PC-3 (cell line): ENCODE results near the gene RBM14. TPM values are rescaled to one million over a fixed set of nuclear protein-coding genes. Genes with fewer than 3 reads are reported as not detected.

ENCODE experiments used
- ATAC-seq: fragments of 200-7000 bp; cut with Tn5 transposase; 2 replicates; pipeline ENCODE4 v1.9.1; 2020; ENCODE audit warnings: mild to moderate bottlenecking, moderate library complexity
- BruUV-seq: library from RNA; stranded (reverse); fragments of 400-500 nt; replicated peaks from 2 replicates; lab custom pipeline; 2021; lab: Mats Ljungman, UMichigan
- CTCF ChIA-PET: fragments of 300-600 bp; sonication (Branson Sonifier 250); formaldehyde crosslinking; loops from one replicate; lab custom pipeline; 2022; ENCODE audit warnings: antibody characterized with exemption; lab: Charles Lee
- POLR2A ChIA-PET: fragments of 300-600 bp; sonication (Branson Sonifier 250); formaldehyde crosslinking; loops from one replicate; lab custom pipeline; 2022; ENCODE audit warnings: antibody characterized with exemption; ENCODE audit not compliant: unreplicated experiment; lab: Charles Lee
- DNase-seq: peaks from one replicate; pipeline ENCODE4 v3.0.0-alpha.2; 2015
- H2AFZ ChIP-seq: fragments of 300-600 bp; sonication (generic); 2 replicates; pipeline ENCODE4 v1.6.0; 2016; ENCODE audit warnings: antibody characterized with exemption, low read length
- H3F3A ChIP-seq: fragments of 300-600 bp; sonication (generic); one replicate; pipeline ENCODE4 v1.6.0; 2017; ENCODE audit warnings: antibody characterized with exemption, low read length, control low read depth, mild to moderate bottlenecking; ENCODE audit not compliant: unreplicated experiment
- H3K27ac ChIP-seq: fragments of 300-600 bp; sonication (generic); 2 replicates; pipeline ENCODE4 v1.5.1; 2016; ENCODE audit warnings: mild to moderate bottlenecking, low read length
- H3K27me3 ChIP-seq: fragments of 300-600 bp; sonication (generic); 2 replicates; pipeline ENCODE4 v1.6.1; 2016; ENCODE audit warnings: low read length, mixed read lengths
- H3K36me3 ChIP-seq: fragments of 300-600 bp; sonication (generic); 2 replicates; pipeline ENCODE4 v1.6.1; 2016; ENCODE audit warnings: low read depth, mixed run types, low read length, mixed read lengths
- H3K4me1 ChIP-seq: fragments of 300-600 bp; sonication (generic); 2 replicates; pipeline ENCODE4 v1.5.1; 2016; ENCODE audit warnings: low read length; ENCODE audit not compliant: insufficient read depth
- H3K4me2 ChIP-seq: fragments of 300-600 bp; sonication (generic); 2 replicates; pipeline ENCODE4 v1.6.0; 2016; ENCODE audit warnings: low read length
- H3K4me3 ChIP-seq: fragments of 300-600 bp; sonication (generic); 2 replicates; pipeline ENCODE4 v1.5.1; 2016; ENCODE audit warnings: mild to moderate bottlenecking, low read length, mixed read lengths
- H3K79me2 ChIP-seq: fragments of 300-600 bp; sonication (generic); 2 replicates; pipeline ENCODE4 v1.6.1; 2017; ENCODE audit warnings: low read length, mixed read lengths
- H3K9ac ChIP-seq: fragments of 300-600 bp; sonication (generic); 2 replicates; pipeline ENCODE4 v1.6.0; 2016; ENCODE audit warnings: mild to moderate bottlenecking, low read length
- H3K9me2 ChIP-seq: fragments of 300-600 bp; sonication (generic); replicated peaks from 2 replicates; pipeline ENCODE4 v1.6.1; 2016; ENCODE audit warnings: mixed run types, low read length, mixed read lengths
- H3K9me3 ChIP-seq: fragments of 300-600 bp; sonication (generic); 2 replicates; pipeline ENCODE4 v1.6.1; 2016; ENCODE audit warnings: low read length, mixed read lengths
- H4K20me1 ChIP-seq: fragments of 300-600 bp; sonication (generic); 2 replicates; pipeline ENCODE4 v1.6.1; 2016; ENCODE audit warnings: low read length, mixed read lengths
- CTCF ChIP-seq: fragments of 300-600 bp; sonication (generic); conservative IDR thresholded peaks from 2 replicates; pipeline ENCODE4 v1.5.1; 2017; ENCODE audit warnings: antibody characterized with exemption, low read depth, mild to moderate bottlenecking, low read length
- EZH2 ChIP-seq: fragments of 300-600 bp; sonication (generic); IDR thresholded peaks from one replicate; pipeline ENCODE4 v1.6.1; 2017; ENCODE audit warnings: antibody characterized with exemption, mild to moderate bottlenecking, low read length; ENCODE audit not compliant: unreplicated experiment
- EZH2phosphoT487 ChIP-seq: fragments of 300-600 bp; sonication (generic); IDR thresholded peaks from 2 replicates; pipeline ENCODE4 v1.6.1; 2018; ENCODE audit warnings: mild to moderate bottlenecking, antibody characterized with exemption, low read length, borderline replicate concordance
- intact Hi-C: fragments of 100-400 bp; cut with micrococcal nuclease; formaldehyde crosslinking; loops from 2 replicates; pipeline ENCODE4 v1.9.0; 2023
- total RNA-seq: library from RNA; depleted of rRNA; stranded (reverse); fragments of >200 nt; gene quantifications from 2 replicates; pipeline ENCODE4 v1.2.3, GENCODE V29; 2014

RBM14 gene
- total RNA-seq, 1 experiment from 2014 or later: 79.3 TPM

DNA sequence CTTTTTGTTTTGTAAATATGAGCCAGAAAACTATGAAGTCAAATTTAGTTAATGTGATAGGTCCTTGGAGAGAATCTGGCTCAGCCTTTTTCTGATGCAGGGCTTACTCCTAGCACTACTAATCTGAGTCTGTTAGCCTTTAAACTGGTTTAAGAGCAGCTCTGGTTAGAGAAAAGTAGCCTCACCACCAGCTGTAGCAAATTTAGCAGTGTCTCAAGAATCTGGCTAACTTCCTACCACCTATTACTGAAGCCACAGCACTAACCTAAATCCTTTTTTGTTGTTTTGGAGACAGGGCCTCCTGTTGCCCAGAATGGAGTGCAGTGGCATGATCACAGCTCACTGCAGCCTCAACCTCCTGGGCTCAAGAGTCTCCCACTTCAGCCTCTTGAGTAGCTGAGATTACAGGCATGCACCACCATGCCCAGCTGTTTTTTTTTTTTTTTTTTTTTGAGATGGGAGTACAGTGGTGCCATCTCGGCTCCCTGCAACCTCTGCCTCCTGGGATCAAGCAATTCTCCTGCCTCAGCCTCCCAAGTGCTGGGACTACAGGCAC, 47.4 kb downstream of the RBM14 start:
- intact Hi-C loops: no loop called here
- Histone ChIP-seq H3K9ac (no peak overlapping the region), H3K4me1 (no peaks in the 10 kb centered on the region), H3K27ac (no peak overlapping the region), H3K36me3 (peaks cover 60% of the 10 kb centered on the region), H3K27me3 (no peaks in the 10 kb centered on the region), H3K79me2 (peaks cover 70% of the 10 kb centered on the region), H3K4me2 (no peak overlapping the region), H4K20me1 (peaks cover 9% of the 10 kb centered on the region; the same call in 1 of the 2 replicates), H3K9me2 (no peaks in the 10 kb centered on the region), H2AFZ (no peak overlapping the region), H3K4me3 (no peak overlapping the region), H3K9me3 (no peaks in the 10 kb centered on the region), H3F3A (peaks cover 4% of the 10 kb centered on the region)
- CTCF ChIA-PET: no interaction called here
- BruUV-seq: no TSS peak
- POLR2A ChIA-PET: no interaction called here
- TF ChIP-seq CTCF (no peak), EZH2 (no peak), EZH2phosphoT487 (no peak)
- no peak for DNase-seq
- ATAC-seq: no peak

GRCh38 chr11:66665369-66665768, 48.9 kb downstream of the RBM14 start:
- Histone ChIP-seq H3K79me2 (peaks cover 74% of the 10 kb centered on the region), H3K27ac (no peak overlapping the region), H3K36me3 (peaks cover 58% of the 10 kb centered on the region), H3K4me1 (no peaks in the 10 kb centered on the region), H2AFZ (no peak overlapping the region), H3K4me2 (no peak overlapping the region), H3K9me2 (no peaks in the 10 kb centered on the region), H3K4me3 (no peak overlapping the region), H3K27me3 (no peaks in the 10 kb centered on the region), H3K9ac (no peak overlapping the region), H3K9me3 (no peaks in the 10 kb centered on the region), H4K20me1 (peaks cover 9% of the 10 kb centered on the region; the same call in 1 of the 2 replicates), H3F3A (peaks cover 4% of the 10 kb centered on the region)
- DNase-seq (no peak), ATAC-seq (no peak)
- TF ChIP-seq CTCF: no peak
- no peak for TF ChIP-seq EZH2
- no peak for TF ChIP-seq EZH2phosphoT487
- no TSS peak for BruUV-seq
- CTCF ChIA-PET: no interaction called here
- POLR2A ChIA-PET: no interaction called here
- intact Hi-C loops: no loop called here

DNA sequence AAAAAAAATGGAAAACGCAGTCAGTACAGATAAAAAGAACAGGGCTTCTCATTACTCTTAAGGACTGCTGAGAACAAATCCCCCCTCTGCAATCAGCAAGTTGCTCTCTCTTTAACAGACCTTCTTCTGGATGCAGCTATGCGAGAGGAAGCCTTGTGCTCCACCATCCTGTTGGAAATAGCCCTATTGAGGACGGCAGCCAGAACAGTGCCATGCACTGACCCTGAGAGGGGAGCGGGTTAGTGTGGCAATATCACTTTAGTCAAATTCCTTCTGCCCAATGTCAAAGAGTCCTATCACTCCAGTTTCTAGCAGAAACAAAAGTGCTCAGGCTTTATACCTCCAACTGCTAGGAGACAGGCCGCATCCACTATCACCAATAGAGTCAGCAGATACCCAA, 54.4 kb downstream of the RBM14 start:
- Histone ChIP-seq H3K79me2 (peaks cover 94% of the 10 kb centered on the region), H3F3A (peaks cover 7% of the 10 kb centered on the region), H3K4me2 (no peak overlapping the region), H3K9me3 (no peaks in the 10 kb centered on the region), H3K9ac (no peak overlapping the region), H3K4me3 (no peak overlapping the region), H4K20me1 (peaks cover 12% of the 10 kb centered on the region; the same call in 1 of the 2 replicates), H3K4me1 (peaks cover 11% of the 10 kb centered on the region), H3K27ac (no peak overlapping the region), H3K27me3 (no peaks in the 10 kb centered on the region), H2AFZ (no peak overlapping the region), H3K36me3 (peaks cover 40% of the 10 kb centered on the region), H3K9me2 (no peaks in the 10 kb centered on the region)
- BruUV-seq: no TSS peak
- no peak for ATAC-seq
- TF ChIP-seq EZH2 (no peak), CTCF (no peak), EZH2phosphoT487 (no peak)
- no peak for DNase-seq
- POLR2A ChIA-PET: no interaction called here
- CTCF ChIA-PET: no interaction called here
- intact Hi-C loops: no loop called here
